Parathyroid adenoma (tissue), 2 donors: ENCODE results near the gene MAMSTR.
"Not testable (repeated sequence)": the region's sequence is repeated elsewhere in the genome, so short reads cannot be mapped to it uniquely, and the experiment has no call there.

Experiments used
- H2AFZ ChIP-seq: fragments of 300-600 bp; sonication (generic); one replicate; pipeline ENCODE4 v1.7.0; 2017; ENCODE audit warnings: antibody characterized with exemption, mild to moderate bottlenecking
- H3K27ac ChIP-seq: fragments of 300-600 bp; sonication (generic); one replicate; pipeline ENCODE4 v1.7.0; 2017
- H3K27me3 ChIP-seq: fragments of 300-600 bp; sonication (generic); one replicate; pipeline ENCODE4 v1.7.0; 2017; ENCODE audit warnings: low read length; ENCODE audit not compliant: control insufficient read depth, insufficient read depth
- H3K36me3 ChIP-seq: fragments of 300-600 bp; sonication (generic); one replicate; pipeline ENCODE4 v1.7.0; 2017; ENCODE audit warnings: low read length; ENCODE audit not compliant: control insufficient read depth, insufficient read depth
- H3K4me1 ChIP-seq: fragments of 300-600 bp; sonication (generic); one replicate; pipeline ENCODE4 v1.7.0; 2017; ENCODE audit warnings: control low read depth
- H3K4me2 ChIP-seq: fragments of 300-600 bp; sonication (generic); one replicate; pipeline ENCODE4 v1.7.0; 2017; ENCODE audit warnings: low read length
- H3K4me3 ChIP-seq: fragments of 300-600 bp; sonication (generic); one replicate; pipeline ENCODE4 v1.7.0; 2017; ENCODE audit warnings: low read depth, low read length
- H3K79me2 ChIP-seq: fragments of 300-600 bp; sonication (generic); one replicate; pipeline ENCODE4 v1.7.0; 2017; ENCODE audit warnings: control low read depth
- H3K9ac ChIP-seq: fragments of 300-600 bp; sonication (generic); one replicate; pipeline ENCODE4 v1.7.0; 2017; ENCODE audit warnings: mild to moderate bottlenecking
- H3K9me3 ChIP-seq: fragments of 300-600 bp; sonication (generic); one replicate; pipeline ENCODE4 v1.7.0; 2017; ENCODE audit warnings: low read length; ENCODE audit not compliant: control insufficient read depth
- CTCF ChIP-seq: fragments of 300-600 bp; sonication (generic); IDR thresholded peaks from one replicate; pipeline ENCODE4 v1.7.0; 2017; ENCODE audit warnings: antibody characterized with exemption, mild to moderate bottlenecking
- donor health status: primary hyperparathyroidism.

The MAMSTR gene

GRCh38 chr19:48719263-48720171, at the start of gene MAMSTR:
Gene MAMSTR, minus strand, starts transcription at chr19:48719725. Its CDS starts 694 bp downstream, at chr19:48719031.
- TF ChIP-seq CTCF = no peak
- Histone ChIP-seq H2AFZ (peak within 1 kb of the TSS; percentile 52), H3K4me2 (peak within 1 kb of the TSS; percentile 82), H3K79me2 (no peaks in the 10 kb centered on the region), H3K27me3 (no peaks in the 10 kb centered on the region), H3K27ac (peak within 1 kb of the TSS; percentile 77), H3K36me3 (no peaks in the 10 kb centered on the region), H3K9ac (peak within 1 kb of the TSS; percentile 29), H3K4me3 (peak within 1 kb of the TSS; percentile 72), H3K4me1 (peaks cover 2% of the 10 kb centered on the region), H3K9me3 (no peaks in the 10 kb centered on the region)

- no peaks in the 10 kb centered on the region for H3K36me3 ChIP-seq
- no peak overlapping the region for H3K9ac ChIP-seq
- TF ChIP-seq CTCF = no peak
- H3K4me1 ChIP-seq = no peaks in the 10 kb centered on the region
- H3K4me3 ChIP-seq = no peak overlapping the region
- no peaks in the 10 kb centered on the region for H3K79me2 ChIP-seq
- no peaks in the 10 kb centered on the region for H3K9me3 ChIP-seq
- H3K27me3 ChIP-seq = no peaks in the 10 kb centered on the region
- no peak overlapping the region for H3K4me2 ChIP-seq
- H2AFZ ChIP-seq = no peak overlapping the region
- H3K27ac ChIP-seq = no peak overlapping the region
These were observed 49.6 kb upstream of the MAMSTR start for GRCh38 chr19:48768994-48769713.

- H3K36me3 ChIP-seq, H3K4me1 ChIP-seq, H3K79me2 ChIP-seq, H2AFZ ChIP-seq, H3K9ac ChIP-seq, H3K9me3 ChIP-seq, H3K27me3 ChIP-seq, H3K4me3 ChIP-seq, H3K4me2 ChIP-seq, H3K27ac ChIP-seq: not testable (repeated sequence)
These were observed 48.7 kb upstream of the MAMSTR start for GRCh38 chr19:48768171-48768753.

- H3K4me2 ChIP-seq, H3K27me3 ChIP-seq, H3K4me3 ChIP-seq, H3K4me1 ChIP-seq, H3K27ac ChIP-seq, H3K36me3 ChIP-seq, H3K79me2 ChIP-seq, H2AFZ ChIP-seq, H3K9me3 ChIP-seq, H3K9ac ChIP-seq: not testable (repeated sequence)
These were observed 46.3 kb upstream of the MAMSTR start for GRCh38 chr19:48765816-48766215.

- no peaks in the 10 kb centered on the region for H3K4me1 ChIP-seq
- H3K9me3 ChIP-seq = no peaks in the 10 kb centered on the region
- no peaks in the 10 kb centered on the region for H3K36me3 ChIP-seq
- H3K9ac ChIP-seq = no peak overlapping the region
- no peaks in the 10 kb centered on the region for H3K27me3 ChIP-seq
- H3K4me2 ChIP-seq = no peak overlapping the region
- peak overlapping the region; percentile 62 for H3K27ac ChIP-seq
- H2AFZ ChIP-seq = no peak overlapping the region
- no peak overlapping the region for H3K4me3 ChIP-seq
- no peak for TF ChIP-seq CTCF
- no peaks in the 10 kb centered on the region for H3K79me2 ChIP-seq
These were observed 41.1 kb upstream of the MAMSTR start for GRCh38 chr19:48760504-48761205.
